WTC11 (cell line): ENCODE data around the gene GNA14. TPM values are rescaled to one million over a fixed set of nuclear protein-coding genes. Genes with fewer than 3 reads are reported as not detected.
A peak's percentile ranks its signal among the peaks of the same experiment; 100 is the strongest.

ENCODE experiments used
- ATAC-seq: fragments of 200-7000 bp; cut with Tn5 transposase; 2 replicates; pipeline ENCODE4 v1.10.0; 2021; ENCODE audit warnings: mild to moderate bottlenecking, moderate library complexity
- CTCF ChIA-PET: fragments of 300-600 bp; sonication (Branson Sonifier 250); formaldehyde crosslinking; loops from one replicate; lab custom pipeline; 2021; ENCODE audit warnings: antibody characterized with exemption; lab: Charles Lee
- POLR2A ChIA-PET: fragments of 350-600 bp; sonication (Branson Sonifier 250); formaldehyde crosslinking; loops from one replicate; lab custom pipeline; 2021; ENCODE audit warnings: antibody characterized with exemption; lab: Charles Lee
- DNase-seq: peaks from one replicate; pipeline ENCODE4 v3.0.0; 2021; ENCODE audit warnings: low spot score
- H3K27ac Mint-ChIP-seq: 2 replicates; pipeline ENCODE4 v1.8.0; 2021; ENCODE audit warnings: mixed read lengths
- H3K27me3 Mint-ChIP-seq: 2 replicates; pipeline ENCODE4 v1.8.0; 2021; ENCODE audit warnings: low read depth, mild to moderate bottlenecking, moderate library complexity, mixed read lengths
- H3K36me3 Mint-ChIP-seq: 2 replicates; pipeline ENCODE4 v1.8.0; 2021; ENCODE audit warnings: mixed read lengths
- H3K4me1 Mint-ChIP-seq: 2 replicates; pipeline ENCODE4 v1.8.0; 2022; ENCODE audit warnings: mixed read lengths
- H3K4me3 Mint-ChIP-seq: 2 replicates; pipeline ENCODE4 v1.8.0; 2021; ENCODE audit warnings: mild to moderate bottlenecking, moderate library complexity, mixed read lengths
- H3K9me3 Mint-ChIP-seq: 2 replicates; pipeline ENCODE4 v1.8.0; 2021; ENCODE audit warnings: mixed read lengths
- ESRRA ChIP-seq: sonication (generic); formaldehyde crosslinking; IDR thresholded peaks from 2 replicates; pipeline ENCODE4 v1.8.1; 2022; ENCODE audit warnings: mild to moderate bottlenecking, missing genetic modification reagents, borderline replicate concordance
- ETV6 ChIP-seq: sonication (generic); formaldehyde crosslinking; IDR thresholded peaks from 2 replicates; pipeline ENCODE4 v1.8.1; 2022; ENCODE audit warnings: mild to moderate bottlenecking, missing genetic modification reagents
- GRHL2 ChIP-seq: fragments of 250-450 bp; sonication (Bioruptor Pico); IDR thresholded peaks from 2 replicates; pipeline ENCODE4 v1.8.0; 2022; ENCODE audit warnings: mild to moderate bottlenecking, moderate library complexity; ENCODE audit not compliant: insufficient replicate concordance, severe bottlenecking
- ZNF138 ChIP-seq: sonication (generic); formaldehyde crosslinking; conservative IDR thresholded peaks from 2 replicates; pipeline ENCODE4 v1.8.1; 2022; ENCODE audit warnings: mild to moderate bottlenecking, moderate library complexity, missing genetic modification reagents
- ZNF423 ChIP-seq: fragments of 250-450 bp; sonication (Bioruptor Pico); IDR thresholded peaks from 2 replicates; pipeline ENCODE4 v2.1.2; 2022; ENCODE audit warnings: mild to moderate bottlenecking, moderate library complexity
- total RNA-seq: library from RNA; stranded (reverse); gene quantifications from 3 replicates; pipeline ENCODE4 v1.2.3, GENCODE V29; 2021
- TF ChIP-seq, protein P1 (sequence below): sonication (generic); formaldehyde crosslinking; IDR thresholded peaks from 2 replicates; pipeline ENCODE4 v1.8.0; 2022; ENCODE audit warnings: mild to moderate bottlenecking, missing genetic modification reagents
- TF ChIP-seq, protein P2 (sequence below): sonication (generic); formaldehyde crosslinking; IDR thresholded peaks from 2 replicates; pipeline ENCODE4 v1.8.0; 2023; ENCODE audit warnings: missing genetic modification reagents, mild to moderate bottlenecking, borderline replicate concordance
- TF ChIP-seq, protein P3 (sequence below): sonication (generic); formaldehyde crosslinking; IDR thresholded peaks from 2 replicates; pipeline ENCODE4 v1.8.1; 2023; ENCODE audit warnings: mild to moderate bottlenecking, missing genetic modification reagents, borderline replicate concordance
- TF ChIP-seq, protein P4 (sequence below): fragments of 200-600 bp; IDR thresholded peaks from 2 replicates; pipeline ENCODE4 v1.8.0; 2022; ENCODE audit warnings: antibody characterized with exemption
- TF ChIP-seq, protein P5 (sequence below): sonication (generic); formaldehyde crosslinking; IDR thresholded peaks from 2 replicates; pipeline ENCODE4 v1.8.1; 2022; ENCODE audit warnings: mild to moderate bottlenecking, missing genetic modification reagents, moderate library complexity, borderline replicate concordance

The GNA14 gene
- total RNA-seq, 1 experiment from 2014 or later: 26.7 TPM

DNA sequence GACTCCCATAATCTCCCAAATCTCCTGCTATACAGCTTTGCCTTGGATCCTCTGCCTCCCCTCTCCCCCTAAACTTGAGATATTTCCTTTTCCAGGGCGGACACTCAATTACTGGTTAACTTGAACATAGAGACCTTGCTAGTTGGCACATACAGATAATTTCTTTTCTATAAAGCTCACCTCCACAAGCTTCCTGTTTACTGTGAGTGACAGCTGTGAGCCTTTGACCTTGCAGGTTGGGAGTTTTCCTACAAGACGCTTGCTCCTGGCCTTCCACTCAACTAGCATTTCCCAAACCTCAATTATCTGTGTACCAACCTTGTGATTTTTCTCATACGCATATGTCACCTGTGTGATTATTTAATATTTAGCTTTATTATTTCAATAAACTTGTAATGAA, 114.5 kb downstream of the GNA14 start:
- POLR2A ChIA-PET: interaction anchor here (1.3 kb wide), 1 partner anchor 114 kb away, joined by 3 read pairs; the partner anchor contains the start of gene GNA14
- Mint-ChIP-seq H3K9me3 (peaks cover 15% of the 10 kb centered on the region), H3K4me3 (no peak overlapping the region), H3K27ac (peak overlapping the region; percentile 96), H3K36me3 (peaks cover 15% of the 10 kb centered on the region), H3K27me3 (no peaks in the 10 kb centered on the region; the same call in 1 of the 2 replicates), H3K4me1 (peaks cover 62% of the 10 kb centered on the region)
- DNase-seq (no peak), ATAC-seq (no peak)
- no peak for TF ChIP-seq GRHL2 (CRISPR knock-in tag)
- TF ChIP-seq, protein P1, sequence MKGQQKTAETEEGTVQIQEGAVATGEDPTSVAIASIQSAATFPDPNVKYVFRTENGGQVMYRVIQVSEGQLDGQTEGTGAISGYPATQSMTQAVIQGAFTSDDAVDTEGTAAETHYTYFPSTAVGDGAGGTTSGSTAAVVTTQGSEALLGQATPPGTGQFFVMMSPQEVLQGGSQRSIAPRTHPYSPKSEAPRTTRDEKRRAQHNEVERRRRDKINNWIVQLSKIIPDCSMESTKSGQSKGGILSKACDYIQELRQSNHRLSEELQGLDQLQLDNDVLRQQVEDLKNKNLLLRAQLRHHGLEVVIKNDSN (CRISPR knock-in tag): no peak
- TF ChIP-seq, protein P2, sequence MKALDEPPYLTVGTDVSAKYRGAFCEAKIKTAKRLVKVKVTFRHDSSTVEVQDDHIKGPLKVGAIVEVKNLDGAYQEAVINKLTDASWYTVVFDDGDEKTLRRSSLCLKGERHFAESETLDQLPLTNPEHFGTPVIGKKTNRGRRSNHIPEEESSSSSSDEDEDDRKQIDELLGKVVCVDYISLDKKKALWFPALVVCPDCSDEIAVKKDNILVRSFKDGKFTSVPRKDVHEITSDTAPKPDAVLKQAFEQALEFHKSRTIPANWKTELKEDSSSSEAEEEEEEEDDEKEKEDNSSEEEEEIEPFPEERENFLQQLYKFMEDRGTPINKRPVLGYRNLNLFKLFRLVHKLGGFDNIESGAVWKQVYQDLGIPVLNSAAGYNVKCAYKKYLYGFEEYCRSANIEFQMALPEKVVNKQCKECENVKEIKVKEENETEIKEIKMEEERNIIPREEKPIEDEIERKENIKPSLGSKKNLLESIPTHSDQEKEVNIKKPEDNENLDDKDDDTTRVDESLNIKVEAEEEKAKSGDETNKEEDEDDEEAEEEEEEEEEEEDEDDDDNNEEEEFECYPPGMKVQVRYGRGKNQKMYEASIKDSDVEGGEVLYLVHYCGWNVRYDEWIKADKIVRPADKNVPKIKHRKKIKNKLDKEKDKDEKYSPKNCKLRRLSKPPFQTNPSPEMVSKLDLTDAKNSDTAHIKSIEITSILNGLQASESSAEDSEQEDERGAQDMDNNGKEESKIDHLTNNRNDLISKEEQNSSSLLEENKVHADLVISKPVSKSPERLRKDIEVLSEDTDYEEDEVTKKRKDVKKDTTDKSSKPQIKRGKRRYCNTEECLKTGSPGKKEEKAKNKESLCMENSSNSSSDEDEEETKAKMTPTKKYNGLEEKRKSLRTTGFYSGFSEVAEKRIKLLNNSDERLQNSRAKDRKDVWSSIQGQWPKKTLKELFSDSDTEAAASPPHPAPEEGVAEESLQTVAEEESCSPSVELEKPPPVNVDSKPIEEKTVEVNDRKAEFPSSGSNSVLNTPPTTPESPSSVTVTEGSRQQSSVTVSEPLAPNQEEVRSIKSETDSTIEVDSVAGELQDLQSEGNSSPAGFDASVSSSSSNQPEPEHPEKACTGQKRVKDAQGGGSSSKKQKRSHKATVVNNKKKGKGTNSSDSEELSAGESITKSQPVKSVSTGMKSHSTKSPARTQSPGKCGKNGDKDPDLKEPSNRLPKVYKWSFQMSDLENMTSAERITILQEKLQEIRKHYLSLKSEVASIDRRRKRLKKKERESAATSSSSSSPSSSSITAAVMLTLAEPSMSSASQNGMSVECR (CRISPR knock-in tag): no peak
- CTCF ChIA-PET: interaction anchor here (0.6 to 2.5 kb wide), 5 partner anchors 11 to 116 kb away, joined by 3 to 7 read pairs (median 5); partner anchors contain the start of gene GNA14

DNA sequence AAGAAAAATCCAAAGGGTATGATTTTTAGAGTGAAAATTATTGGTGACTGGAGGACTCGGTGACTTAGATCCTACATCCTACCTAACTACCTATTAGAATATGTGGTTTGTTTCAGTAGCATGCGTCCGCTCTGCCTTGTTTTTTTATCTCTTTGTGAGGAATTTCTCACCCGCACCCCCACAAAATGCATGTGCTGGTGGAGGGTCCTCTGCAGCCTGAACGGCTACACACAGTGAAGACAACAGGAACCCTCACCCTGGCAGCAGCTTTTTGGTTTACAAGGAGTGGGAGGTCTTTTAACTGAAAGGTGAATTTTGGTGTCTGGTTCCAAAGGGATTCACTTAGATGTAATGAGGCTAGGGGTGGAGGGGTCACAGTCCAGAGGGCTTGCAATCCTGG, 115.5 kb downstream of the GNA14 start:
- no peak for TF ChIP-seq ESRRA (CRISPR knock-in tag)
- TF ChIP-seq, protein P3, sequence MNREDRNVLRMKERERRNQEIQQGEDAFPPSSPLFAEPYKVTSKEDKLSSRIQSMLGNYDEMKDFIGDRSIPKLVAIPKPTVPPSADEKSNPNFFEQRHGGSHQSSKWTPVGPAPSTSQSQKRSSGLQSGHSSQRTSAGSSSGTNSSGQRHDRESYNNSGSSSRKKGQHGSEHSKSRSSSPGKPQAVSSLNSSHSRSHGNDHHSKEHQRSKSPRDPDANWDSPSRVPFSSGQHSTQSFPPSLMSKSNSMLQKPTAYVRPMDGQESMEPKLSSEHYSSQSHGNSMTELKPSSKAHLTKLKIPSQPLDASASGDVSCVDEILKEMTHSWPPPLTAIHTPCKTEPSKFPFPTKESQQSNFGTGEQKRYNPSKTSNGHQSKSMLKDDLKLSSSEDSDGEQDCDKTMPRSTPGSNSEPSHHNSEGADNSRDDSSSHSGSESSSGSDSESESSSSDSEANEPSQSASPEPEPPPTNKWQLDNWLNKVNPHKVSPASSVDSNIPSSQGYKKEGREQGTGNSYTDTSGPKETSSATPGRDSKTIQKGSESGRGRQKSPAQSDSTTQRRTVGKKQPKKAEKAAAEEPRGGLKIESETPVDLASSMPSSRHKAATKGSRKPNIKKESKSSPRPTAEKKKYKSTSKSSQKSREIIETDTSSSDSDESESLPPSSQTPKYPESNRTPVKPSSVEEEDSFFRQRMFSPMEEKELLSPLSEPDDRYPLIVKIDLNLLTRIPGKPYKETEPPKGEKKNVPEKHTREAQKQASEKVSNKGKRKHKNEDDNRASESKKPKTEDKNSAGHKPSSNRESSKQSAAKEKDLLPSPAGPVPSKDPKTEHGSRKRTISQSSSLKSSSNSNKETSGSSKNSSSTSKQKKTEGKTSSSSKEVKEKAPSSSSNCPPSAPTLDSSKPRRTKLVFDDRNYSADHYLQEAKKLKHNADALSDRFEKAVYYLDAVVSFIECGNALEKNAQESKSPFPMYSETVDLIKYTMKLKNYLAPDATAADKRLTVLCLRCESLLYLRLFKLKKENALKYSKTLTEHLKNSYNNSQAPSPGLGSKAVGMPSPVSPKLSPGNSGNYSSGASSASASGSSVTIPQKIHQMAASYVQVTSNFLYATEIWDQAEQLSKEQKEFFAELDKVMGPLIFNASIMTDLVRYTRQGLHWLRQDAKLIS (CRISPR knock-in tag): no peak
- TF ChIP-seq ETV6 (CRISPR knock-in tag): no peak
- TF ChIP-seq, protein P4, sequence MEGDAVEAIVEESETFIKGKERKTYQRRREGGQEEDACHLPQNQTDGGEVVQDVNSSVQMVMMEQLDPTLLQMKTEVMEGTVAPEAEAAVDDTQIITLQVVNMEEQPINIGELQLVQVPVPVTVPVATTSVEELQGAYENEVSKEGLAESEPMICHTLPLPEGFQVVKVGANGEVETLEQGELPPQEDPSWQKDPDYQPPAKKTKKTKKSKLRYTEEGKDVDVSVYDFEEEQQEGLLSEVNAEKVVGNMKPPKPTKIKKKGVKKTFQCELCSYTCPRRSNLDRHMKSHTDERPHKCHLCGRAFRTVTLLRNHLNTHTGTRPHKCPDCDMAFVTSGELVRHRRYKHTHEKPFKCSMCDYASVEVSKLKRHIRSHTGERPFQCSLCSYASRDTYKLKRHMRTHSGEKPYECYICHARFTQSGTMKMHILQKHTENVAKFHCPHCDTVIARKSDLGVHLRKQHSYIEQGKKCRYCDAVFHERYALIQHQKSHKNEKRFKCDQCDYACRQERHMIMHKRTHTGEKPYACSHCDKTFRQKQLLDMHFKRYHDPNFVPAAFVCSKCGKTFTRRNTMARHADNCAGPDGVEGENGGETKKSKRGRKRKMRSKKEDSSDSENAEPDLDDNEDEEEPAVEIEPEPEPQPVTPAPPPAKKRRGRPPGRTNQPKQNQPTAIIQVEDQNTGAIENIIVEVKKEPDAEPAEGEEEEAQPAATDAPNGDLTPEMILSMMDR: no peak
- TF ChIP-seq ZNF138: no peak
- no peak for TF ChIP-seq ZNF423 (CRISPR knock-in tag)
- TF ChIP-seq, protein P1 (CRISPR knock-in tag): no peak
- TF ChIP-seq, protein P5, sequence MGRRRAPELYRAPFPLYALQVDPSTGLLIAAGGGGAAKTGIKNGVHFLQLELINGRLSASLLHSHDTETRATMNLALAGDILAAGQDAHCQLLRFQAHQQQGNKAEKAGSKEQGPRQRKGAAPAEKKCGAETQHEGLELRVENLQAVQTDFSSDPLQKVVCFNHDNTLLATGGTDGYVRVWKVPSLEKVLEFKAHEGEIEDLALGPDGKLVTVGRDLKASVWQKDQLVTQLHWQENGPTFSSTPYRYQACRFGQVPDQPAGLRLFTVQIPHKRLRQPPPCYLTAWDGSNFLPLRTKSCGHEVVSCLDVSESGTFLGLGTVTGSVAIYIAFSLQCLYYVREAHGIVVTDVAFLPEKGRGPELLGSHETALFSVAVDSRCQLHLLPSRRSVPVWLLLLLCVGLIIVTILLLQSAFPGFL (CRISPR knock-in tag): no peak
- H3K4me1 Mint-ChIP-seq: peaks cover 64% of the 10 kb centered on the region
- CTCF ChIA-PET: interaction anchor here (0.8 to 2.1 kb wide), 2 partner anchors 11 to 117 kb away, joined by 3 to 6 read pairs; no protein-coding TSS in a partner anchor
- POLR2A ChIA-PET: no interaction called here
- H3K4me3 Mint-ChIP-seq: no peak overlapping the region
- H3K9me3 Mint-ChIP-seq: peaks cover 10% of the 10 kb centered on the region
- ATAC-seq: no peak
- no peaks in the 10 kb centered on the region; the same call in 1 of the 2 replicates for H3K27me3 Mint-ChIP-seq
- peak overlapping the region; percentile 91; the same call in 1 of the 2 replicates for H3K27ac Mint-ChIP-seq
- peaks cover 16% of the 10 kb centered on the region for H3K36me3 Mint-ChIP-seq
- no peak for DNase-seq
